NCI-H226 (cell line): ENCODE results near the gene SCYGR6.

Experiments used
- DNase-seq: peaks from one replicate; pipeline ENCODE4 v3.0.0-alpha.2; 2015

SCYGR6 gene

GRCh38 chr2:227710986-227711385 lies 13.6 kb downstream of the SCYGR6 start:
- DNase-seq = no peak

DNA sequence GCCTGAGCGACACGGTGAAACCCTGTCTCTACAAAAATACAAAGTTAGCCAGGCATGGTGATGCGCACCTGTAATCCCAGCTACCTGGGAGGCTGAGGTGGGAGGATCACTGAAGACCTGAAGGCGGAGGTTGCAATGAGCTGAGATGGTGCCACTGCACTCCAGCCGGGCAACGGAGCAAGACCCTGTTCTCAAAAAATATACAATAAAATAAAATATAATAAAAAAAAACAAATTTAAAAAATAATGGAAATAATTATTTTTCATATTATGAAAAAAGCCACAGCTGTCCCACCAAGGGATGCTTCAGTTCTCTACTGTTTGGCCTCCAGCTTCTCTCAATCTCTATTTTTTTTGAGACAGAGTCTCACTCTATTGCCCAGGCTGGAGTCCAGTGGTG lies 17.2 kb downstream of the SCYGR6 start:
- DNase-seq = no peak

- no peak for DNase-seq
Measured at GRCh38 chr2:227706859-227707258, 17.7 kb downstream of the SCYGR6 start.

DNA sequence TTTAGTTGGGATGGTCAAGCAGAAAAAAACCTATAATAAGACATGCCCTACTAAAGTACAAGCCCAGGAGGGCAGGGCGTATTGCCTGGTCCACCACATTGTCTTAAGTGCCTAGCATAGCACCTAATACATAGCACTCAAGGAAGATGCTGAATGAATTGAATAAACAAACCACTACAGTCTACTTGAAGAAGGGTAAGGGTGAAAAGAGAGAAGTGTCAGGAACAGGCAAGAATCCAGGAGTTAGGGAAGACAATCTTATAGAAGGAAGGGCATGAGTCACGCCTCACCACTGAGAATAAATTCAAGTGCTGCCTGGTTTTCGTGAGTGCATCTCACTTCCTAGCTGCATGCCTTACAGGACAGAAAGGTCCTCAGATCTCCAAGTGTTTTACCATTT lies 20.6 kb downstream of the SCYGR6 start:
- peak; percentile 75 for DNase-seq

DNA sequence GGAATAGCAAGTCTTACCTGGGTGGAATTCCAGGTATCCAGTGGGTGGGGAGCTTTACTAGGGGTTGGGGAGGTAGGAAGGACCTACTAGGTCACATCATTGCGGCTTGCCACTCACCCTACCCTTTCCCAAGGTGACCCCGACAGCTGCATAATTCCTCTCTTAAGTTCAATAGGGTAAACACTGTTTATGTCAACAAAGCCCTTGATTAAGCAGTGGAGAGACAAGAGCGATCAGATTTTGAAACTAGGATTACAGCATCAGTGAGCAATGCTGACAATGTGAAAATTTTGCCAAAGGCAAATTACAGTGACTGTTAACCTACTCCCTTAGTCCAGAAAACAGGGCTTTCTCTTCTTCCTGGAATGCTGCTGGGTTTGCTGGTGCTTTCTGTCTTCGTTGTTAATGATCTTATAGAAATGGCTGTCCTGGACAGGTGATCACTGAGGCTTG lies 21.3 kb downstream of the SCYGR6 start:
- DNase-seq = peak; percentile 83

DNA sequence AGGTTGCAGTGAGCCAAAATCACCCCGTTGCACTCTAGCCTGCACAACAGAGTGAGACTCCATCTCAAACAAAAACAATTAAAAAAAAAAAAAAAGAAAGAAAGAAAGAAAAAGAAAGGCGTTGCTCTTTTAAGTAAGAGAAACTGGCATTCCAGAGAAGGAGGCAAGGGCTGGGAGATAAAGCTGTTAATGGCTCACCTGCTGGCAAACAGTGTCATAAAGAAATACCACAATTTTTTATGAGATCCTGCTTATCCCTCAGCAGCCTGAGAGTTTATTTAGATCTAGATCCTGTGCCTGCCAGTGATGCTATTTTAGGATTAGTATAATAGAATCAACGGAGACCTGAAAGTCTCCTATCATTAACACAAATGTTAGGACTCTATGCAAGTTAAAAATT lies 23.0 kb downstream of the SCYGR6 start:
- no peak for DNase-seq

DNA sequence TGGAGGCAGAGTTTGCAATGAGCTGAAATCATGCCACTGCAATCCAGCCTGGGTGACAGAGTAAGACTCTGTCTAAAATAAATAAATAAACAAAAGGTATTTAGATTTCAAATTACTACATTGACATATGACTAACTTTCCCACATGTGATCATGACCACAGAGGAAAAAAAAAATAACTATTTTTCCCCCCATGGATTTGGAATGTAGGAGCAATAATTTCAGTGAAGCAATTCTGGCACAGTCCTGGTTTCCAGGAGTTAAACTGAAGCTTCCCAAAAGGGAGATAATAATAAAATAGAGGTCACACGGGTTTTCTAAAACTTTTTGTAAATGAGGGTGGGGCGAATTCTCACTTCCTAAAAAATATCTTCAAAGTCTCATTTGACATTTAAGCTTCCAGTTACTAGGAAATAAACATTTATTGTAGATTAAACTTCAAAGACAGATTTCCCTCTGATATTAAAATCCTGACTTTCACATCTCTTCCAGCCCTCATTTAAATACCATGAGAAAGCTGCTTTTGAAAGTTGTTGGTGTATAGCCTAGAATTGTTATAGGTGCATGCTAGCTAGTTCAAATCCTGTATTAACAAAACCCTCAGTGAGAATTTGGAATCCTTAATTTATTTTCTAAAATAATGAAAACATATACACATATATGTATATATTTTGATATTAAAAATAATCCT lies 27.4 kb downstream of the SCYGR6 start:
- no peak for DNase-seq

GRCh38 chr2:227687189-227687588 lies 37.4 kb downstream of the SCYGR6 start:
- DNase-seq = no peak

- DNase-seq = no peak
Measured at GRCh38 chr2:227684258-227684657, 40.3 kb downstream of the SCYGR6 start.

GRCh38 chr2:227677928-227678327 lies 46.6 kb downstream of the SCYGR6 start:
- no peak for DNase-seq

DNA sequence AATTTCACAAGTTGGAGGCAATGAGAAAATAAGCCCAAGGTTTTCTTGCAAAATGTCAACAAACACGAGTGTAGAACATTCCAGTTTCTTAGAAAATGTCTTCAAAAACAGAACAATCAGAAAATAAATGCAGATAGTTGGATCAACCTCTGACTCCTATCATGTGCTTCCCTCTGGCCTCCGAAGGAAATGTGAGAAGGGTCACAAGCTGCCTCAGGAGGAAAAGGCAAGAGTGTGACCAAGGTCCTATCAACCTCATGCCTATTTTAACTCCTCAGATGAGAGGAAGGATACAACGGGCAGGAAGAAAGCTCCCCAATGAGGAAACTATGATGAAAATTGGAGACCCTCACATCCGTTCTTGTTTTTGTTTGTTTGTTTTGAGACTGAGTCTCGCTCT lies 50.1 kb downstream of the SCYGR6 start:
- DNase-seq = no peak
